ENCODE results near the gene STARD6.
"Not testable (repeated sequence)": the region's sequence is repeated elsewhere in the genome, so short reads cannot be mapped to it uniquely, and the experiment has no call there.

Gene STARD6, protein sequence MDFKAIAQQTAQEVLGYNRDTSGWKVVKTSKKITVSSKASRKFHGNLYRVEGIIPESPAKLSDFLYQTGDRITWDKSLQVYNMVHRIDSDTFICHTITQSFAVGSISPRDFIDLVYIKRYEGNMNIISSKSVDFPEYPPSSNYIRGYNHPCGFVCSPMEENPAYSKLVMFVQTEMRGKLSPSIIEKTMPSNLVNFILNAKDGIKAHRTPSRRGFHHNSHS

DNA sequence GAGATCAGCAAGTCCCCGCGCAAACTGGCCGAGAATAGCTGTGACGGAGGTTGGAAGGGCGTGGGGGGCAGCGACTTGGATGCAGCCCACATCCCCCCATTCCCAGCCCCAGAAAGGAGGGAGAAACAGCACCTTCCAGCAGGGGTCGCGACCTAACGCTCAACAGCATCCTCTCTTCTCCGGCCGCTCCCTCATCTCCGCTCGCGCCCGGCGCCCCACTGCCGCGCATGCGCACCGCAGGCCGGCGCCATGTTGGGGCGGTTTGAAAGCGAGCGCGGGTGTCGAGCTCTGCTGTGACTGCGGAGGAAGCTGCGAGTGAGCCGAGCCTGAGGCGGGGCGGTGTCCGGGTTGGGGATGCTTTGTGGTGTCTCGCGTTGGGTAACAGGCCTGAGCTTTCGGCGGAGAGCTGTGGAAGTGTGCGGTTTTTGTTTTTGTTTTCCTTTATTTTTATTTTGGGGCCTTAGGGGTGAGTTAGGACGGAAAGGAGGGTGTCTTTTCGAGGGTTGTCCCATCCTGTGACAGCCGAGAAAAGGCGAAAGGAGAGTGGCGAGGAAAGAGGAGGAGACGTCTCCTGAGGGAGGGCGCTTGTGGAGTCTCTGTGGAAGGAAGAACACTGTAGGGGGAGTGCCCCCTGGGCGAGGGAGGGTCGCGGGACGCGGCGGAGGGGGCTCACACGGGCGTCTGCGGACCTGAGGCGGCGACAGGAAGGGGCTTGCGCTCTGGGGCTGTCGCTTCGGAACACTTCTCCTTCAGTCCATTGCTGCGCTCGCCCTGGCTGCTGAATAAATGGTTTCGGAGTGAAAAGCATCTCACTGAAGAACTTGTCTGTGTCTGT, at the start of gene STARD6, which contains the start of gene C18orf54:
Gene STARD6 (minus strand): TSS at position 199 of the 835 bp plus-strand sequence. CDS start 3,285 bp downstream, outside the sequence.
Gene C18orf54 (plus strand): TSS at position 247 of the 835 bp plus-strand sequence. CDS start 2,667 bp downstream, outside the sequence.
- DNase-seq: peak; percentile 92 to 93

DNA sequence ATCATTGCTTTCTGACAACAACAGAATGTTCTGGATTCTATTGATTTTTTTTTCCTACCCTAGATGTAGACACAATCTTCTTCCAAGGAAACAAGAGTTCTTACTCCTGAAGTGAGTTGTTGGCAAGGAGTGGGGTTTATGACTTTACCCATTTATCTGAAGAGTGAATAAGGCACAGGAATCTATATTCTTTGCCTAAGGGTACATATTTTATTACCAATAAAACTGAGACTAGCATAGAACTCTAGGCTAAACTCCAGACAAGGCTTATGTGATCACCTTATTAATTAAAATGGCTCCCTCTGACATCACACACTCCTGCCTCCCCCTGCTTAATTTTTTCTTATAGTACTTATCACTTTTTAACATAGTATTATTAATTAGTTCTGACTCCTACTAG, 47.6 kb upstream of the STARD6 start:
- no peak for DNase-seq

DNA sequence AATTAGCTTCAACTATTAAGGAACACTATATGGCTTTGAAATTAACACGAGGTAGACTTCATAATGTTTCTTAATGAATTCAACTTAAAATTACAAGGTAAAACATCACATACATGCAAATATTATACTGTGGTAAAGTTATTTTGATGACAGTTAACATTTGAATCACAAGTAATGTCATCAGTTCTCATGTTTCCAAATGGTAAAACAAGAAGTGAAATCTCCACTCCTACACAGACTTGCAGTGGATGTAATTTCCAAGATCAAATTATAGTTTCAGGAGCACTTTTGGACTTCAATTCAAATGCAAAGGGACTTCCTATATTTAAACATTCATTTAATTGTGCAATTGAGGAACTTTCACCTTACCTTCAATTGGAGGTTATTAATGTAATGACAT, 39.1 kb upstream of the STARD6 start:
- DNase-seq: no peak

DNA sequence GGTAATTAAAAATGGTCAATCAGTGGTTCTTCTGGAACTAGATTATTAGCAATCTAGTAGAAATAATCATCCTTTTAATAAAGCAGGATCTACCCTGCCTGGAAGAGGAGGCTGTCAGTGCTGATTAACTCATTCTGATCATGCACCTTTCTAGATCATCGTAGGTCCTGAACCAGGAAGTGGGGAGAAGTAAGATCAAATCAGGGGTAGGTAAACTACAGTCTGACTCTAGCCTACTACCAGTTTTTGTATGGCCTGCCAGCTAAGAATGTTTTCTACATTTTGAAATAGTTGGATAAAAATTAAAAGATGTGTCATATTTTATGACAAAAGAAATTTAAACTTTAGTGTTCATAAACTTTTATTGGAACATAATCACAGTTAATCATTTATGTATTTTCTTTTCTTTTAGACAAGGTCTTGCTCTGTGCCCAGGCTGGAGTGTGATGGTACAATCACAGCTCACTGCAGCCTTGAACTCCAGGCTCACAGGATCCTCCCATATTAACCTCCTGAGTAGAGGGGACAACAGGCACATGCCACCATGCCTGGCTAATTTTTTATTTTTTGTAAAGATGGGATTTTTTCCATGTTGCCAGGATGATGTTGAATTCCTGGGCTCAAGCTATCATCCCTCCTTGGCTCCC, 36.1 kb upstream of the STARD6 start:
- no peak for DNase-seq

DNA sequence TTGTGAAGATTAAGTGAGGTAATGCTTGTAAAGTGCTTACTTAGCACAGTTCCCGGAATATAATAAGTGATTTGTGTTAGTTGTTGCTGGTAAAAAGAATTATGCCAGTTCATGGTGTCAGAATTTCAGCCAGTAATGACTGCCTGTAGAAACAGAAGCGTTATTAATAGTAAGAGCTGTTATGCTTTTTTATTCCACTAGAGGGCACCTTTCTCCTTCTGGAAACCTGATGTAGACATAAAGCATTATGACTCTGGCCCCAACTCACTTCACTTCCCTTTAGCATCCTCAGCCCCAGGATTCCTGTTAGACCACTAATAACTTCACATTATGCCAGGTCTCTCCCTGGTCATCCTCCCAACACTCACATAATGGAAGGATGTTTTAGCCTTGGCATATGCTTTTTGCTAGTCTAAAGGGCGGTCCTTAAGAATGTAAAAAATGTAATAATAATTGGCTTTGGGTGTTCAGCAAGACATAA, 34.9 kb upstream of the STARD6 start:
- peak in 1 of 2 donors; percentile 65 for DNase-seq

DNA sequence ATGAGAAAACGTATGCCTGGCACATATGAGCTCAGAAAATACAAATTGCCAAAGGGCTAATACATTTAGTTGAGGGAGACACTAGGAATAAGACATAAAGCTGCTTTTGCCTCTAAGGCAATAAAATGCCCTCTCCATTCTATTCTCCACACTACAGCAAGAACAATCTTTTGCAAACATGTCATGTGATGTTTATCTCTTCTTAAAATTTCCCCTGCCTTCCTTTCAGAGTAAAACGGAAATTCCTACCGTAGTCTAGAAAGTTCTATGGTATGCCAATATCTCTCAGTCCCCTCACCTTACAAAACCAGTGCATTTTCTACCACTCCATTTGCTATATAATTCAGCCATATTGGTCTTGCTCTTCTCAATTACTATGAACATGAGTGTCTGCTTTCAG, 33.2 kb upstream of the STARD6 start:
- DNase-seq: no peak

DNA sequence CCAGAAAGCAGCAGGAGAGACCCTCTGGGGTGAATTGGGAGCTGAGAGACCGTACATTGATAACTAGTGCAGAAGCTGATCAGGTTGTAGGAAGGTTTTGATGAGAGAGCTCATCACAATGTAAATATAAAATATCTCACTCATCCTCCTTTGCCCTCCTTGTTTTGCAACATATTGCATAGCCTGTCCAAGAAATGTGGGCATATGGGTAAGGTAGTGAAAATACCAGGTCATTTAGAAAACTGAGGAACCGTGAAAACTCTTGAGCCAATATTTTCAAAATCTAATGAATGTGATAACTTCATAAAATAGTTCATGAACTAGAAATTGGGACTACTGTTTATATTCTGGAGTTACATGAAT, 31.5 kb upstream of the STARD6 start:
- DNase-seq: no peak

DNA sequence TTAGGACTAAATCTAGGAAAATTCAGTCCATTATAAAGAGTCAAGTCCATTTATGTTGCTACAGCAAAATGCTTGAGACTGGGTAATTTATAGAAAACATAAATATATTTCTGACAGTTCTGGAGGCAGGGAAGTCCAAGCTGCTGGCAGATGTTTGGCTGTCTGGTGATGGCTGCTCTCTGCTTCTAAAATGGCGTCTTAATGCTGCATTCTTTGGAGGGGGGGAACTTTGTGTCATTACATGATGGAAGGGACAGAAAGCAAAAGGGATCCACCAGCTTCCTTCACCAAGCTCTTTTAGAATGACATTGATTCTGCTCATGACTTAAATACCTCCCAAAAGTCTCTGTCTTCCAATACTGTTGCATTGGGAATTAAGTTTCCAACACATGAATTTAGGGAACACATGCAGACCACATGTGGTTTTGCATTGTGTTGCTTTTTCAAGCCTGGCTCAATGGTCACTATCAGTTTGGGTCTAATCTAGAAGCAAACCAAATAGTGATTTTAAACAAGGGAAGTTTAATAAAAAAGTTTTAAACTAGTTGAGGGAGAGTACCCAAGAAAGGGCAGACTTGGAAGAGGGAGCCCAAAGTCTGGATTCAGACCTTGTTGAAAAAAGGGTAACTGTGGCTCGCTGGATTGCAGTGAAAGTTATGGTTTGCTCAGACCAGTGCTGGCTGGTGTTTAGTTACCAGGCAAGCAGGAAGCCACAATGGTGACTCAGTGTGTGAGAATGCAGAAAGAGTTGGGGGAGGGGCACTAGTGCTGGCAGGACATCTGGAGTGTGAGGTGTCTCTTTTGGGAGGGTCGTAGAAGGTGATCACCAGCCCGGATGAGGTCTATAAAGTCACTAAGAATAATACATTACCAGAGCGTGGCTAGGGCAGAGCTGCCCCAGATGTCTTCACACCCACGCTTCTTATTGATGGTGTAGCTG, 30.8 kb upstream of the STARD6 start:
- peak in 1 of 2 donors; percentile 26 for DNase-seq

DNA sequence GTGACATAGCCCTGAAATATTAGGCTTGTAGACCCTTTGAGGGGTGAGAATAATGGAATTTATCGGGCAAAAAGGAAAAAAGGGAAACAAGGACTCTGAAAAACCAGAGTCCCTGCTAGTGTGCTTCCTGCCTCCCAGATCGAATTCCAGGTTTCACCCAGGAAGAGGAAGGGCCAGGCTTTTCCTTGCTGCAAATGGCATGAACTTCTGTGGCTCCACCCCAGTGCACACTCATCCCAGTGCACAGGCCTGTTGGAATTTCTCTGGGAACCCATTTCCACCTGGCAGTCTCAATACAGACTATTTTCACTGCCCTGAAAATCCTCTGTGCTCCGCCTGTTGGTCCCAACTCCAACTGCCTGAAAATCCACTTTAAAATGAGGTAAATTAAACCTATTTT, 30.0 kb upstream of the STARD6 start:
- no peak for DNase-seq

DNA sequence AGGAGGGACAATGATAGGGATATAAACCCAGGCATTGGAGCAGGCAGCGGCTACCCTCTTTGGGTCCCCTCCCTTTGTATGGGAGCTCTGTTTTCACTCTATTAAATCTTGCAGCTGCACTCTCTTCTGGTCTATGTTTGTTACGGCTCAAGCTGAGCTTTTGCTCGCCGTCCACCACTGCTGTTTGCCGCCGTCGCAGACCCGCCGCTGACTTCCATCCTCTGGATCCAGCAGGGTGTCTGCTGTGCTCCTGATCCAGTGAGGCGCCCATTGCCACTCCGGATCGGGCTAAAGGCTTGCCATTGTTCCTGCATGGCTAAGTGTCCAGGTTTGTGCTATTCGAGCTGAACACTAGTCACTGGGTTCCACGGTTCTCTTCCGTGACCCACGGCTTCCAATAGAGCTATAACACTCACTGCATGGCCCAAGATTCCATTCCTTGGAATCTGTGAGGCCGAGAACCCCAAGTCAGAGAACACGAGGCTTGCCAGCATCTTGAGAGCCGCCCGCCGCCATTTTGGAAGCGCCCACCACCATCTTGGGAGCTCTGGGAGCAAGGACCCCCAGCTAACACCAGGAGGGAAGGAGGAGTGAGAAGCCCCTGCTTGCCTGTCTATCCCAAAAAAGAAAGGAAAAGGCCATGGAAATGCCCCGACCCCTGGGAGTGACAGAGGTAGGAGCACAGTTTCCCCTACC, 29.3 kb upstream of the STARD6 start:
- not testable (repeated sequence) for DNase-seq

DNA sequence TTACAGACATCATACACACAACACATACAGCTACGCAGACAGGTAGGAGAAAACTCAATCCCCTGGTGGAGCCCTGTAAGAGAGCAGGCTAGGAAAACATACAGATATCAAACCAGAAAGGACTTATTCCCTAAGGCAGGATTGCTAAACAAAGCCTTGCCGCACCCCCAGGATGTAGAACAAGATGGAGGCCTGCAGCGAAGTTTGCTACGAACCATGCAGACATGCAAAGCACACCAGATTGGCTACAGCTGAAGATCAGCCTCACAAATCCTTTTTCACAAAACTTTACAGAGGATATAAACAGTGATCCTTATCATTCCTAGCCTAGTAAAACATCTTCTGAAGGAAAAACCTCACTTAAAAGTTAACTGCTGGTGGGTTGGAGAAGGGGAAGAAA, 28.4 kb upstream of the STARD6 start:
- no peak for DNase-seq

DNA sequence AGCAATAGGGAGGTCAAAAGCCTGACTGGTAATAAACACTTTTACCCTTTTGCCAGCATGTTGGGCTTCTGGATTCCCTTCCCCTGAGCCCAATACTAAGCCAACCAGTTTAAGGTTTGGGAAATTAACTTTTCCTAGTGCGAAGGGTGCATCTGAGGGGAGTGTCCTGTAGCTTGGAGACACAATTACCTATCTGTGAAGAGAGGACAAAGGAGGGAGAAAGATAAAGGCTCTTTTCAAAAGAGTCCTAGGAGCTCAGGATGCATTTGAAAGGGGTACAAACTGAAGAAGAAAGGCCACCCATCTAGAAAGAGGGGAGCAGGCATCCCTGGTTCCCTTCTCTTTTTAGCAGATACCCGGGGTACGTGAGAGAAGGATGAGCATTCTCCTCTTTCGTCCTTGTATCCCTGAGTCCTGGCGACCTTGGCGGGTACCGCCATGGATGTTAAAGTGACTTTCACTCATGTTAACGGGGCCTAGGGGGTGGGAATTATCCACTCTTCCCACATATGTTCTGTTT, 25.1 kb upstream of the STARD6 start:
- no peak for DNase-seq

DNA sequence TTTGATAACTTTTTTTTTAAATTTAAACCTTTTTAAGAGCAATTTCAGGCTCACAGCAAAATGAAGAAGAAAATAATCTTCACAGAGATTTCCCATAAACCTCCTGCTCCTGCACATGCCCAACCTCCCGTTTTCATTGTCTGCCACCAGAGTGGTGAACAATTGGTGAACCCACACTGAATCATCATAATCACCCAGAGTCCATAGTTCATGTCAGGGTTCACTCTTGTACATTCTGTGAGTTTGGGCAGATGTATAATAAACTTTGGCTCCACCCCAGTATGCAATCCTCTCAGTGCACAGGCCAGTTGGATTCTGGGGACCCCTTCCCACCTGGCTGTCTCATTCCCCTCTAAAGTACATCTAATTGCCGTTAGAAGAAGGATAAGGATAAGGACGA, 24.4 kb upstream of the STARD6 start:
- no peak for DNase-seq

DNA sequence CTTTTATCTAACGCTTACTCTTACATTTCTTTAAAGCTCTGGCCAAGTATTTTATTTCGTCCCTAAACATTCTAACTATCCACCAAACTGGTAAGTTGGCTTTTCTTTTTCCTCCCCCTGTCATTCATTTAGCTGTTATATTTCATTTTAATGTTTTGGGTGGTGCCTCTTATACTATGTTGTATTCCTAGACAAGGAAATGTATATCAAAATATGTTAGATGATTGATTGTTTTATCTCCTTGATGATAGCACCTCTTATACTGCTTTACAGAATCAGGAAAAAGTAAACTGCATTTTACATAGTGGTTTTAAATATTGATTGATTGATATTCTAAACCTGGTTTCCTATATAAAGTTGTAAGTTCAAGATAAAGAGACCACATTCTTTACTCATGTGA, 24.0 kb upstream of the STARD6 start:
- no peak for DNase-seq

DNA sequence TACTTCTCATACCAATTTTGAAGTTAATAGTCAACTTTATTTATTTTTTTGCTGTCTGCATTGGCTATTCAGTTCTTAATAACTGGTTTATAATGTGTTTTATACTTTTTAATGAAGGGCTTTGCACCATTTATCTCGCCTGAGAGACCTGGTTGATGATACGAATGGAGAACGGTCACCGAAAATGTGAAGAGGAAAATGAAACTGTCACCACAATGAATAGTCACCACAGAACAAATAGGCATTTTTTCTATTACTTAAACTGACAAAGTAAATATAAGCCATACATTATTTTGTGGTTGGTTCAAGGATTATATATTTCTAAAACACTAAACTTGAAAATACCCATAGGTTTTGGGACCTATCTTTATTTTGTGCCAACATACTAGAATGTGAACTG, 20.4 kb upstream of the STARD6 start:
- DNase-seq: no peak

DNA sequence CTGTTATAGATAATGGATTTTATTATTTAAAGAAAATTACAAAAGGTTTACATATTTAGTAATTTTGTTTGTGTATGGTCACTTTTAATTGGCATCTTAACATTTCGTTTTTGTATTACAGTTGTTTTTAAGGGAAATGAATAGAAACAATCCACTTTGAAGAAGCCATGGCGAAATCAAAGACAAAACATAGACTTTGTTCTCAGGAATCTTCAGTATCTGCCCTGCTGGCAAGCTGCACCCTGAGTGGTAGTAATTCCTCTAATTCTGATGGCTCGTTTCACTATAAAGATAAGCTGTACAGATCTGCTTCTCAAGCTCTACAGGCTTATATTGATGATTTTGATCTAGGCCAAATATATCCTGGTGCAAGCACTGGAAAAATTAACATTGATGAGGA, 2.7 kb upstream of the STARD6 start:
- no peak for DNase-seq

DNA sequence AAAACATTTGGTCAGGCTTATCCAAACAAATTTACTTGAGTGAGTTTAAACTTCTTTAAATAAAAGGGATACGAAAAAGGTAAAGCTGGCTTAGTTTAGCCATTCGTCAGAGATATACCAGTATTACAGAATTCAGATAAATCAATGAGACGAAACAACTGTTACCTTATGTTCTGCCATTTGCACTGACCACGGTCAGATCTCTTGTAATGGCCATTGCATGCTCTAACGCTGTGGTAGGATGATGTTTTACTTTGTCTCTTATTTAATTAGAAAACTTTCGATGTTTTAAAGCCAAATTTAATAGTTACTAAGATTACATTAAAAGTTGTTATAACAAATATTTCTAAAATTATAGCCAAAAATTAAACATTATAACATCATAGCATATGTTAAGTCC, 1.6 kb upstream of the STARD6 start:
- no peak for DNase-seq

DNA sequence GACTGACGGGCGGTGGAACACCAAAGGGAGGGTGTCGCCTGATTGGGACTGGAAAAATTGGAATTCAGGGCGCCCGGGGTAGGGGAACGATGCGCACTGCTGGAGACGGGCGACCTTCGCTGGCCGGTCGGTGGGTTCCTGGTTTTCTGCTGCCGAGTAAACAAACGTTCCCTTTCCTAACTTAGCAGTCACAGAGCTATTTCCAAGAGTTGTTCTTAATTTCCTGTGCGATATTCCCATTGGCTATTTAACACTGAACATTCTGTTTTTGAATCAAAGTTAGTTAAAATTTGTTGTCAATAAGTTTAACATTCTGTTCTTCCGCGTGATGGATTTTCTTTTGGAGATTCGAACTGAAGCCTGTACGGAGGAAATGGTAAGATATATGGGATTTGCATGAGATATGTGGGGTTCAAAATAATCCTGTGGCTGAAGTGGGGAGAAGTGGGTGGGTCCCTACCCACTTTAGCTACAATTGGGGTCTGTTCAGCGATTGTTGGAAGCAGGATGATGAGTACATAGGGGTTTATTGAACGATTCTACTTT, 910 bp upstream of the STARD6 start:
- no peak for DNase-seq

DNA sequence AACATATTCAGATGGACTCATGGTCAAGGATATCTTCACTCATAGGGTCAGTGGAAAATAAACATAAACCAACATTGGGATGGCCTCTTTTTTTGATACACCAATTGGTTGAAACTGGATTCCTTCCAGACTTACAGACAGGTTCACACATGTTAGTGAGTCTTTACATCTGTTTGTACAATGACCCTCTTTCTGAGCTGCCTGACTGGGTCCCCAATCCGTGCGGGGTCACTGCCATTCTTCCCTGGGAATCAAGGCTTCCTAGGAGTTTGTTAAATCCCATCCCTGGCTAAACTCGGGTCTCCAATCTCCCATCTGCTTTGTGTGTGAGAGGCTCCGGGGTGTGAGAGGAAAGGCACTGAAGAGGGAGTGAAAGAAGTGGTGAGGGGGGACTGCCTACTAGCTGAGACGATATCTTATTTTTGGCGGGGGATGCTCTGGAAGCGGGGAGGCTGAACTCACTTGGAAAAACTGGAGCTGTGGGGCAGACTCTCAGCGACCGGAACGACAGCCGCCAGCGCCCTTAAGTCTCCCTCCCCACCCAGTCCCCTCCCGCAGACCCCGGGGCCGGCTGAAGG, 487 bp downstream of the STARD6 start:
- no peak for DNase-seq

DNA sequence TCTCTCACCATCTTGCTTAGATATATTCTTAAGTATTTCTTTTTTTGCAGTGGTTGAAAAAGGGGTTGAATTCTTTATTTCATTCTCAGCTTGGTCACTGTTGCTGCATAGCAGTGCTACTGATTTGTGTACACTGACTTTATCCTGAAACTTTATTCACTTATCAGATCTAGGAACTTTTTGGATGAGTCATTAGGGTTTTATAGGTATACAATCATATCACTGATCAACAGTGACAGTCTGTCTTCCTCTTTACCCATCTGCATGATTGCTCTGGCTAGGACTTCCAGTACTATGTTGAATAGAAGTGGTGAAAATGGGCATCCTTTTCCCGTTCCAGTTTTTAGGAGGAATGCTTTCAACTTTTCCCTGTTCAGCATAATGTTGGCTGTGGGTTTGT, 6.5 kb downstream of the STARD6 start:
- no peak for DNase-seq

DNA sequence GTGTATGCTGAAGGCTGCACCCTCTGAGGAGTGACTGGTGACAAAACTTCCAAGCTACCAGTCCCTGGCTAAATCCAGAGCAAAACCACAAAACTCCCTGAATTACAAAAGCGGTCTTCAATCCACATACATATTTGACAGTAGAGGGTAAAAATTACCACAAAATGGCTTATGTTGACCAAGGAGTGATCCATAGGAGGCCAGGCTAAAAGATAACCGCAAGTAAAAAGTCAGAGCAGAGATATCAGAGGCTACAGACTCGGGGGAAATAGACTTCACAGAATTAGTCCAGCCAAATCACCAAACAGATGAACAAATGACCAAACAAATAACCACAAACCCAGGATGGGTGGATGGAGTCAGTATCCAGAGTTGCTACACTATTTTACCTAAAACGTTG, 19.4 kb downstream of the STARD6 start:
- DNase-seq: no peak
